GM23338 (cell line): ENCODE results near the gene CMIP. TPM values are rescaled to one million over a fixed set of nuclear protein-coding genes. Genes with fewer than 3 reads are reported as not detected.
A peak's percentile ranks its signal among the peaks of the same experiment; 100 is the strongest.

Source experiments
- ATAC-seq: fragments of 200-7000 bp; cut with Tn5 transposase; 3 replicates; pipeline ENCODE4 v1.9.1; 2020
- DNase-seq: peaks from one replicate; pipeline ENCODE4 v3.0.0-alpha.2; 2015; ENCODE audit warnings: low spot score
- H2AFZ ChIP-seq: fragments of 200-600 bp; sonication (generic); 2 replicates; pipeline ENCODE4 v1.8.0; 2016; ENCODE audit warnings: antibody characterized with exemption, mild to moderate bottlenecking, moderate library complexity
- H3F3A ChIP-seq: fragments of 200-600 bp; sonication (generic); replicated peaks from 2 replicates; pipeline ENCODE4 v1.8.0; 2017; ENCODE audit warnings: antibody characterized with exemption, mixed run types, low read depth
- H3K27ac ChIP-seq: fragments of 200-600 bp; sonication (generic); 2 replicates; pipeline ENCODE4 v1.6.1; 2016; ENCODE audit warnings: low read depth
- H3K27me3 ChIP-seq: fragments of 200-600 bp; sonication (generic); 2 replicates; pipeline ENCODE4 v1.8.0; 2016; ENCODE audit warnings: mild to moderate bottlenecking, mixed run types, moderate library complexity; ENCODE audit not compliant: insufficient read depth
- H3K36me3 ChIP-seq: fragments of 200-600 bp; sonication (generic); 2 replicates; pipeline ENCODE4 v1.8.0; 2016; ENCODE audit warnings: mild to moderate bottlenecking; ENCODE audit not compliant: insufficient read depth
- H3K4me1 ChIP-seq: fragments of 200-600 bp; sonication (generic); 2 replicates; pipeline ENCODE4 v1.8.0; 2016; ENCODE audit warnings: mild to moderate bottlenecking, moderate library complexity; ENCODE audit not compliant: insufficient read depth
- H3K4me2 ChIP-seq: fragments of 200-600 bp; sonication (generic); 2 replicates; pipeline ENCODE4 v1.7.1; 2017; ENCODE audit warnings: mixed run types
- H3K4me3 ChIP-seq: fragments of 200-600 bp; sonication (generic); 2 replicates; pipeline ENCODE4 v1.6.1; 2016; ENCODE audit warnings: mixed run types
- H3K79me2 ChIP-seq: fragments of 200-600 bp; sonication (generic); replicated peaks from 2 replicates; pipeline ENCODE4 v1.8.0; 2017; ENCODE audit warnings: mild to moderate bottlenecking; ENCODE audit not compliant: insufficient read depth
- H3K9me2 ChIP-seq: fragments of 200-600 bp; sonication (generic); 2 replicates; pipeline ENCODE4 v1.8.0; 2017; ENCODE audit not compliant: insufficient read depth
- H4K20me1 ChIP-seq: fragments of 200-600 bp; sonication (generic); replicated peaks from 2 replicates; pipeline ENCODE4 v1.8.0; 2017; ENCODE audit warnings: mild to moderate bottlenecking; ENCODE audit not compliant: insufficient read depth
- H3K27ac Mint-ChIP-seq: 2 replicates; pipeline ENCODE4 v1.8.0; 2020; ENCODE audit warnings: inconsistent platforms, mild to moderate bottlenecking, moderate library complexity, mixed read lengths
- H3K27me3 Mint-ChIP-seq: 3 replicates; pipeline ENCODE4 v1.8.0; 2022; ENCODE audit warnings: low read depth, mild to moderate bottlenecking, moderate library complexity, mixed read lengths, inconsistent platforms; ENCODE audit not compliant: insufficient read depth, poor library complexity
- H3K36me3 Mint-ChIP-seq: 3 replicates; pipeline ENCODE4 v1.8.0; 2021; ENCODE audit warnings: low read depth, mild to moderate bottlenecking, inconsistent platforms, moderate library complexity, mixed read lengths
- H3K4me1 Mint-ChIP-seq: 3 replicates; pipeline ENCODE4 v1.8.0; 2020; ENCODE audit warnings: mild to moderate bottlenecking, inconsistent platforms, mixed read lengths
- H3K4me3 Mint-ChIP-seq: 3 replicates; pipeline ENCODE4 v1.8.0; 2021; ENCODE audit warnings: moderate library complexity, mild to moderate bottlenecking, inconsistent platforms, mixed read lengths
- H3K9me3 Mint-ChIP-seq: 3 replicates; pipeline ENCODE4 v1.8.0; 2020; ENCODE audit warnings: moderate library complexity, mild to moderate bottlenecking, inconsistent platforms, mixed read lengths
- CREB1 ChIP-seq: fragments of 250-450 bp; sonication (Bioruptor Pico); IDR thresholded peaks from 2 replicates; pipeline ENCODE4 v1.5.0; 2020; ENCODE audit warnings: low read depth, mild to moderate bottlenecking, moderate library complexity
- ETS1 ChIP-seq: IDR thresholded peaks from 2 replicates; pipeline ENCODE4 v1.6.1; 2016; ENCODE audit warnings: antibody characterized with exemption
- EZH2 ChIP-seq: fragments of 200-600 bp; sonication (generic); IDR thresholded peaks from one replicate; pipeline ENCODE4 v1.8.0; 2017; ENCODE audit warnings: antibody characterized with exemption, mild to moderate bottlenecking, low read depth; ENCODE audit not compliant: unreplicated experiment
- JUNB ChIP-seq: IDR thresholded peaks from one replicate; pipeline ENCODE4 v1.6.1; 2016; ENCODE audit warnings: antibody characterized with exemption; ENCODE audit not compliant: unreplicated experiment
- POLR2AphosphoS5 ChIP-seq: IDR thresholded peaks from 2 replicates; pipeline ENCODE4 v1.6.1; 2016; ENCODE audit warnings: antibody characterized with exemption, low read depth
- ZNF462 ChIP-seq: fragments of 250-450 bp; sonication (Bioruptor Pico); IDR thresholded peaks from 2 replicates; pipeline ENCODE4 v1.5.0; 2020; ENCODE audit warnings: mild to moderate bottlenecking, moderate library complexity
- polyA plus RNA-seq: library from polyadenylated mRNA; unstranded; fragments of >200 nt; fragmentation: Nextera tagmentation; extraction: Ambion mirVana; gene quantifications from 2 replicates; pipeline ENCODE4 v1.2.1, GENCODE V29; 2016
- total RNA-seq: library from RNA; depleted of rRNA; stranded (reverse); fragments of >200 nt; shearing (Covaris generic); gene quantifications from 2 replicates; pipeline ENCODE4 v1.2.3, GENCODE V29; 2014

Gene CMIP
- total and polyA plus RNA-seq, 2 experiments from 2014 or later: 9.5 to 62.3 TPM

GRCh38 chr16:81730090-81731051 lies 285.8 kb downstream of the CMIP start (continued):
- TF ChIP-seq ZNF462 (CRISPR knock-in tag): peak; percentile 28; the same call in 1 of the 2 replicates

- no peak overlapping the region for H2AFZ ChIP-seq
- Mint-ChIP-seq H3K4me3 (no peak overlapping the region), H3K9me3 (peaks cover 3% of the 10 kb centered on the region; the same call in 1 of the 3 replicates), H3K27ac (no peak overlapping the region), H3K36me3 (no peaks in the 10 kb centered on the region), H3K4me1 (peaks cover 28% of the 10 kb centered on the region), H3K27me3 (peaks cover 13% of the 10 kb centered on the region)
- H3K4me1 ChIP-seq: peaks cover 9% of the 10 kb centered on the region
- no peak for ATAC-seq
- no peak for DNase-seq
- no peak overlapping the region for H3K27ac ChIP-seq
- no peaks in the 10 kb centered on the region for H3K36me3 ChIP-seq
- H3K4me3 ChIP-seq: no peak overlapping the region
- no peaks in the 10 kb centered on the region for H3K27me3 ChIP-seq
- H4K20me1 ChIP-seq: no peaks in the 10 kb centered on the region
- peaks cover 10% of the 10 kb centered on the region; the same call in 1 of the 2 replicates for H3F3A ChIP-seq
- H3K9me2 ChIP-seq: 0 out of 2 replicates have a peak, but pooled peaks cover 9% of the 10 kb centered on the region
- no peak overlapping the region; the same call in 1 of the 2 replicates for H3K4me2 ChIP-seq
- H3K79me2 ChIP-seq: no peaks in the 10 kb centered on the region
- no peak for TF ChIP-seq EZH2
- no peak for TF ChIP-seq CREB1 (CRISPR knock-in tag)
- TF ChIP-seq JUNB: no peak
- no peak for TF ChIP-seq POLR2AphosphoS5
- no peak for TF ChIP-seq ETS1
- TF ChIP-seq ZNF462 (CRISPR knock-in tag): no peak
Measured at GRCh38 chr16:81731649-81732048, 287.0 kb downstream of the CMIP start.
